Effector memory CD8-positive, alpha-beta T cell (primary cell): Measurements from ENCODE around the gene APBB1.

Source experiments
- ATAC-seq: fragments of 150-1000 bp; cut with Tn5 transposase; replicated peaks from 2 replicates; pipeline ENCODE4 v1.10.0; 2021; ENCODE audit warnings: mild to moderate bottlenecking, moderate library complexity
- DNase-seq, 3 experiments: peaks; one replicate each; pipeline ENCODE4 v3.0.0; 2021
- H3K27ac Mint-ChIP-seq, 2 donors: one replicate each; pipeline ENCODE4 v1.8.0; 2022; ENCODE audit warnings: mild to moderate bottlenecking in 2 of 2, mixed read lengths in 2 of 2, moderate library complexity in 2 of 2
- H3K27me3 Mint-ChIP-seq, 2 donors: one replicate each; pipeline ENCODE4 v1.8.0; 2022; ENCODE audit warnings: mixed read lengths in 2 of 2
- H3K36me3 Mint-ChIP-seq: one replicate; pipeline ENCODE4 v1.8.0; 2022; ENCODE audit warnings: mild to moderate bottlenecking, moderate library complexity, mixed read lengths; ENCODE audit not compliant: insufficient read depth
- H3K4me1 Mint-ChIP-seq, 2 donors: one replicate each; pipeline ENCODE4 v1.8.0; 2022; ENCODE audit warnings: low read depth in 2 of 2, mixed read lengths in 2 of 2
- H3K4me3 Mint-ChIP-seq, 2 donors: one replicate each; pipeline ENCODE4 v1.8.0; 2022; ENCODE audit warnings: mild to moderate bottlenecking in 2 of 2, mixed read lengths in 2 of 2, moderate library complexity in 2 of 2
- H3K9me3 Mint-ChIP-seq, 2 donors: one replicate each; pipeline ENCODE4 v1.8.0; 2022; ENCODE audit warnings: mixed read lengths in 2 of 2

APBB1 gene

DNA sequence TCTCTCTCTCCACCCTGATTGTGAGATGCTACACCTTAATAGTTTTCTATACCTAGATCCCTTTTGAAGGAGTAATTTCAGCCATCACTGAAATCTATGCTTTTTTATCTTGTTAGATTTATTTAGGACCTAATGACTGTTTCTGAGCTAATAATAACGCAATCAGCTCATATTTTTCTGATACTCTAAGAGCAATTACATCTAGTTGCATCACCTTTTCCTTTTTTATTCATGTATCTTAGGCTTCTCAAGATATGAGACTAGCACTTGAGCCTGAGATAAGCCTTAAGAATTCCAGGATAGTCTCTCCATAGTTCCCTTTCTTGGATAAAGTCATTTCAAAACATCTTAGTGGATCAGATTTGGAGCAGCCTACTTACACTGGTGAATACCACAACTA lies 73.5 kb downstream of the APBB1 start:
- Mint-ChIP-seq H3K4me1 (no peaks in the 10 kb centered on the region), H3K36me3 (no peaks in the 10 kb centered on the region), H3K9me3 (no peaks in the 10 kb centered on the region), H3K27me3 (peaks cover 0 to 12% of the 10 kb centered on the region in 2 donors), H3K4me3 (no peak overlapping the region), H3K27ac (no peak overlapping the region)
- ATAC-seq (no peak), DNase-seq (no peak)
